ENCODE results near the gene GARIN5A.
A peak's percentile ranks its signal among the peaks of the same experiment; 100 is the strongest.
"Not testable (repeated sequence)": the region's sequence is repeated elsewhere in the genome, so short reads cannot be mapped to it uniquely, and the experiment has no call there.

GARIN5A gene

DNA sequence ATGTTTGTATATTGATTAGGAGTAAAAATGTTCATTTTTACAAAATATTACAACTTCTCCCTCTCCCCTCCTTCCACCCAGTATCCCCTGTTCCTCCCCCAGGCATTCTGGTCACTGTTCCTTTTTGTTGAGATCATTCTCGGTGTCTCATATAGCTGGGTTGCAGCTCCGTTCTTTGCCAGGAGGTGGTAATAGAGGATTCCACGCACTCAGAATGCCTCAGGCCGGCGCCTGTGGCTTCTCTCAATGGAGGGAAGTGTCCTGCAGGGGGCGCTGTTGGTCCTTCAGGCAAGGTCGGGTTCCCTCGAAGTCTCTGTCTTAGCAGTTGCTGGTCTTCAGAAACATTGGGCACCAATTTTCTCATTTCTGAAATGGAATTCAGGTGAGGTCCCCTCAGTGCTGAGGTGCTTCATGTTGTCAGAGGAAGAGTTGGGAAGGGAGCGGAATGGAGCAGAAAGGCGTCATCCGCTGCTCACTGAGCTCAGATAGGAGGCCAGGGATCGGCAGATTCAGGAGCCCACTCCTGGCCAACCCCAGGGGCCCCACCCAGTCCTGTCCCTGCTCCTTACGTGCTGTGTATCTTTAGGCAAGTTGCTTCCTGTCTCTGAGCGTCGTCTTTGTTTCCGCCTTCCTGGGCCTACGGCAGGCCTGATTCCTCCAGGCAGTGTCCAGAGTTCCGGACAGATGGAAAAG lies 10.3 kb upstream of the GARIN5A start:
- peak; percentile 48 for DNase-seq

DNA sequence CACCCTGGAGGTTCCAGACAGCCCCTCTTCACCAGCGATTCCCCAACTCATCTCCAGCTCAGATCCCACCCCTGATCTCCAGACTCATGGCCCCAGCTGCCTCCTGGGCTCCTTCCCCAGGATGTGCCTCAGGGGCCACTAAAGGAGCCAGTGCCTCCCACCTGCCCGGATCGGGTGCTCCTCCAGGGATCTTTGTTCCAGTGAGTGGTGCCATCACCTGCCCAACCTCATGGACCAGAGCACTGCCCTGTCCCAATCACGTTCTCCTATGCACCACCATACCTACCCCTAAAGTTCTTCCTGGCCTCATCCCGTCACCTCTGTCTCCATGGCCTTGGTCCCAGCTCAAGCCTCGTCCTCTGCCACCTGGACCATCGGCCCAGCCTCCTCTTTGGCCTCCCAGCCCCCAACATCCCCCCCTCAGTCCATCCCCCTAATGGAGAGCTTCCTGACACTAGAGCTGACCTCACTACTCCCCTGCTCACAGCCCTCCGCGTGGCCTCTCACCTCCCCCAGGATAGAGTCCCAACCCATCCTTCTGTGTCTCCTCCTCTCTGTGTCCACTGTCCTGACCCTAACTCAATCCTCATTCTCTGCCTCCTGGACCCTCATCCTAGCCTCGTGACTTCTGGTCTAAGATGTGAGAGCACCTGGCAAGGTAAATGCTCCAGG lies 8.8 kb upstream of the GARIN5A start:
- no peak for DNase-seq

DNA sequence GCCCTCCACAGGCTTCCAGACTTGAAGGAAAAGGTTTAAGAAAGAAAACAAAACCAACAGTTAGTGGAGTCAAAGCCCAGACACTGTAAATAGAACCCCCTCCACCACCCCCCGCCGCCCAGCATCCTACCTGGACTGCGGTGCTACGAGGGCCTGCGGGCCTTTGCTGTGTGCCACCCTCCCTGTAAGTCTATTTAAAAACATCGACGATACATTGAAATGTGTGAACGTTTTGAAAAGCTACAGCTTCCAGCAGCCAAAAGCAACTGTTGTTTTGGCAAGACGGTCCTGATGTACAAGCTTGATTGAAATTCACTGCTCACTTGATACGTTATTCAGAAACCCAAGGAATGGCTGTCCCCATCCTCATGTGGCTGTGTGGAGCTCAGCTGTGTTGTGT lies 6.3 kb upstream of the GARIN5A start:
- DNase-seq = no peak

DNA sequence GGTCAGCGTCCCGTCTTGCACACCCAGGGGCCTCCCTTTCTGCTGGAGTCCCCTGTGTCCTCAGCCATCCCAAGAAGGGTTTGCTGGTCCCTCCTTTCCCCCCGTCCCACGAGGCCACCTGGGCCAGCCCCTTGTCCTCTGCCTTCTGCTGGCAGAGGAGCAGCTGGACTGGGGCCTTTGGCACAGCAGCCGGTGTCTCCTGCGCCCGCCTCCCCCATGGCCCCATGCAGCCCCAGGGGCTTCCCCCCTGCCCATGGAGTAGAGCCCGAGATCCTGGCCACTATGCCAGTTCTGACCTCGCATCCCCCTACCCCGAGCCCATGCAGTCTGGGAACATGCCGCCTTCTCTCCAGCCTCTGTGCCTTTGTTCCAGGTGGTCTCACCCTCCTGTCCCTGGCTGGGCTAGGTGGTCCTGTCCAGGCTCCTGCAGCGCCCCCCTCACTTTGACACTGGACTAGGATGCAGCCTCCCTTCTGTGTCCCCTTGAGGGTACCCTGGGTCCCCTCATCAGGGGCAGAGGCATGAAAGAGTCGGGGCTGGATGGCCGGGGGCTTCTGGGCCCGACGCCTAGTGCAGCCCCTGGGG lies 5.7 kb upstream of the GARIN5A start:
- no peak for DNase-seq

- no peak for DNase-seq
Measured at GRCh38 chr19:50481351-50482149, 4.9 kb upstream of the GARIN5A start.

GRCh38 chr19:50480281-50481111 lies 3.8 kb upstream of the GARIN5A start:
- DNase-seq = no peak

DNA sequence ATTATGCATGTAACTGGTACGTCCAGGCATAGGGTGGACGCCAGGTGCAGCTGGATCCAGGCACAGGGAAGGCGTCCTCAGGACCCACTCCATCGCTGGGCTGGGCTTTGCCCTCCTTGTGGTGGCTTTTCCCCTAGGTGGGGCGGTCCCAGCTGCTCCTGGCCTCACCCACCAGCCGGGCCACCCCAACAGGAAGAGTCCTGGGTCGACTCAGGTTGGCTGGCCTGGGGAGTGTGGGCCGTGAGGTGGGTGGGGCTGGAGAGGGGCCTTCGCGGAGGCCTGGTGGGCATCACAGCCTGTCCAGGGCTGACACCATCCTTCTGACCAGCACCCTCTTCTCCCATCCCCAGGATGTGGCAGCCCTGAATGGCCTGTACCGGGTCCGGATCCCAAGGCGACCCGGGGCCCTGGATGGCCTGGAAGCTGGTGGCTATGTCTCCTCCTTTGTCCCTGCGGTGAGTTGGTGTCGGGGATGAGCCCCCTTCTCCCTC lies 3.2 kb upstream of the GARIN5A start:
- DNase-seq = no peak

- DNase-seq = peak in 1 of 2 donors; percentile 14
Measured at GRCh38 chr19:50478901-50479715, 2.5 kb upstream of the GARIN5A start.

- no peak for DNase-seq
Measured at GRCh38 chr19:50477751-50478515, 1.3 kb upstream of the GARIN5A start.

GRCh38 chr19:50476907-50477238 lies 225 bp upstream of the GARIN5A start:
- no peak for DNase-seq

DNA sequence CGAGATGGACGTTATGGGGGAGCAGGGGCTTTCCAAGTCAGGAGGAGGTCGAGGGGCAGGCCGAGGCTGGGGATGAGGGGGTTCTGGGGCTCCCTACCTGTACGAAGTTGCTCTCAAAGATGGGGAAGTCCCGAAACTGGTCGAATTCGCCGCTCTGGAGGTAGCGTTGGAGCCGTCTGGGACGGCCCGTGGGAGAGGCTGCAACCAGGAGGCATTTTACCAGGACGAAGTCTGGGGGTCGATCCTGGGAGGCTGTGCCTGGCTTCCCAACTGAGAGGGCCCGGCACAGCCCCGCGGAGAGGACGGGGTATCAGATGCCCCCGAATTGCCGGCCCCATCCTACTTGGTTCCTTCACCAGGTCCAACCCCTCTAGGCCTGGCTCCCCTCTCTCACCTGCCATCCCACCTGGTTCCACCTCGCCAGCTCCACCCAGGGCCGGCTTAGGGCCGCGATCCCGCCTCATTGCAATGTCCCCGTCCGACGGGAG lies 868 bp downstream of the GARIN5A start:
- DNase-seq = no peak

GRCh38 chr19:50475101-50475568 lies 1.5 kb downstream of the GARIN5A start:
- no peak for DNase-seq

- DNase-seq = not testable (repeated sequence)
Measured at GRCh38 chr19:50473336-50473735, 3.3 kb downstream of the GARIN5A start.

- no peak for DNase-seq
Measured at GRCh38 chr19:50468818-50469217, 7.8 kb downstream of the GARIN5A start.

DNA sequence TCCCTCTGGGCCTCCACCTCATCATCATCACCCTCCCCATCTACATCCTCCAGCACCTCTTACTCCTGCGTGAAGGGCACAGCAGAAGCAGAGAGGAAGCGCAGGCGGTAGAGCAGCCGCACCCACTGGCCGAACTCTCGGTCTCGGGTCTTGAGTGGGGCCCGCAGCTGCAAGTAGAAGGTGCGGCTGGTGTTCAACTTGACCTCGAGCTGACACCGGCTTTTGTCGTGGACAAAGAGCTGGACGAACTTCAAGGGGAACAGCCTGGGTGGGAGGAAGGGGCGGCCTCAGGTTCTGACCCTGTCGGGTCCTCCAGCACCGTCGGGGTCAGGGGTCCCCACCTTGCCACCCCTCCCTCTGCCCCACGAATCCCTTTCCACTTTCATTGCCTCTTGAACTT lies 9.1 kb downstream of the GARIN5A start:
- no peak for DNase-seq

DNA sequence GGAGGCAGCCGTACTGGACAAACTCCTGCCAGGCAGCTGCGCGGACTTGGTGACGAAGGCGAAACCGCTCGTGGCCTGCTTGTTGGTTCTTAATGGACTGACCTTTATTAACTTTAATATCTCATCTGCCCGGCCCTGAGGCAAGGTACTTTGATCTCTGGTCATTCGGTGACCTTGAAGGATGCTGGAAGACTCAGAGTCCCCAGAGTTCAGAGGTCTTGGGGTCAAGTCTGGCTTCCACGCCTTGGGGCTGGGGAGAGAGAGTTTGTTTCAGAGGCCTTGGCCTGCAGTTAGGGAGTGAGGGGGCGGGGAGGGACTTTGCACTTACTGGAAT lies 10.0 kb downstream of the GARIN5A start:
- DNase-seq = no peak

DNA sequence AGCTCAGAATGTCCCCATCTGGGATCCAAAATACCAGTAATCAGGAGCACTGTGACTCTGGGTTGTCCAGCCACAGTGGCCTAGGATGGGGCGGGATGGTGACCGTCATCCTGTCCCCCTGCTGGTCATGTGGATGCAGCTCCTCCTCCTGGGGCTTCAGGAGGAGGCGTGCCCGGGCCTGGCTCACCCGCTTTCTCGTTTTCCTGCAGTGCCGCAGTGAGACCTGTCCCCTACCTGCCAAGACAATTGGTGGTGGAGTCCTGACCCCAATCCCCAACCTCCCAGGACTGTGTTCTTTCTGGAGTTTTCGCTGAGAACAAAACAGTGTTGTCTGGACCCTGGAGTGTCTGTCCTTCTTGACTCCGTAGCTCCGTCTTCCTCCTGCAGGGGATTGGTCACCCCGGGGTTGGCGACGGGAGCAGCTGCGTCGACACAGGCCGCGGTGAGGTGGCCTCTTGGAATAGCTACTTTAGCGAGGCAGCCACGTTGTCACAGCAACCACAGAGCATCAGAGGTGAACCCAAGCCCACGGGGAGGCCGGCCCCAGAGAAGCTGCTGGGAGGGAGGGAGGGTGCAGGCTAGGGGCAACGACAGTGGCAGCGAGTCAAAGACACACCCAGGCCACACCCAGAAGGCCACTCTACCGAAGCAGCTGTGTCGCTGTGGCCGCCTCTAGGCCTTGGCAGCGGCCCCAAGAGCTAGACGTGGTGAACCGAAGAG lies 10.5 kb downstream of the GARIN5A start:
- no peak for DNase-seq

DNA sequence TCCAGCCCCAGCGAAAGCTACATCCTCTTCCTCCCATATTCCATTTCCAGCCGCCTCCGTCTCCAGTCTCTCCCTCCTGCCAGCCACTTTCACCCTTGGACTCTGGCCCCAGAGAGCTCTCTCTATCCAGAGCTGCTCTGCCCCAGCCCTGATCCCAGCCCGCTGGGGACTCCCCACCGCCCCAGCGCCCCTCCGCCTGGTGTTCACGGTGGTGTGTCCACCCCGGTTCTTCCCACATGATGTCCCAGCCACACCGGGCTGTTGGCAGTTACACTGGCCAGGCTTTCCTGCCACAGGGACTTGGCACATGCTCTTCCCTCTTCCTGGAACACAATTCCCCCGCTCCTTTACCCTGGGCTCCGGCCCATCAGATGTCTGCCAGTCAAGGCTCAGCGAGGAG lies 11.6 kb downstream of the GARIN5A start:
- DNase-seq = no peak

- DNase-seq = no peak
Measured at GRCh38 chr19:50464348-50464747, 12.3 kb downstream of the GARIN5A start.

- DNase-seq = no peak
Measured at GRCh38 chr19:50462970-50463369, 13.7 kb downstream of the GARIN5A start.
